ENCODE data around the gene ENAH. TPM values are rescaled to one million over a fixed set of nuclear protein-coding genes. Genes with fewer than 3 reads are reported as not detected.
"Not testable (repeated sequence)": the region's sequence is repeated elsewhere in the genome, so short reads cannot be mapped to it uniquely, and the experiment has no call there.

The ENAH gene
- total RNA-seq, 1 donor, result 0.52 TPM

- no peaks in the 10 kb centered on the region for H3K4me1 ChIP-seq (ENCODE audit: insufficient read depth, low read length)
- no peak overlapping the region for H3K4me3 ChIP-seq (ENCODE audit: low read length)
- H3K27me3 ChIP-seq (ENCODE audit: insufficient read depth, low read length), result peaks cover 3% of the 10 kb centered on the region
- no peaks in the 10 kb centered on the region for H3K9me3 ChIP-seq (ENCODE audit: low read depth, low read length)
These were observed 15.2 kb downstream of the ENAH start for GRCh38 chr1:225637651-225638199.

- H3K9me3 ChIP-seq (ENCODE audit: low read depth, low read length); H3K4me3 ChIP-seq (ENCODE audit: low read length); H3K27me3 ChIP-seq (ENCODE audit: insufficient read depth, low read length); H3K4me1 ChIP-seq (ENCODE audit: insufficient read depth, low read length): not testable (repeated sequence)
These were observed 15.9 kb downstream of the ENAH start for GRCh38 chr1:225636992-225637391.

GRCh38 chr1:225635649-225636048, 17.3 kb downstream of the ENAH start:
- Histone ChIP-seq H3K27me3 (ENCODE audit: insufficient read depth, low read length) (peaks cover 8% of the 10 kb centered on the region), H3K9me3 (ENCODE audit: low read depth, low read length) (no peaks in the 10 kb centered on the region)

GRCh38 chr1:225632836-225633235, 20.1 kb downstream of the ENAH start:
- H3K9me3 ChIP-seq (ENCODE audit: low read depth, low read length); H3K4me1 ChIP-seq (ENCODE audit: insufficient read depth, low read length); H3K4me3 ChIP-seq (ENCODE audit: low read length): not testable (repeated sequence)
- peaks cover 11% of the 10 kb centered on the region for H3K27me3 ChIP-seq (ENCODE audit: insufficient read depth, low read length)

More at GRCh38 chr1:225635649-225636048, 17.3 kb downstream of the ENAH start:
- Histone ChIP-seq H3K4me1 (ENCODE audit: insufficient read depth, low read length) (no peaks in the 10 kb centered on the region), H3K4me3 (ENCODE audit: low read length) (no peak overlapping the region)

GRCh38 chr1:225631021-225631663, 21.8 kb downstream of the ENAH start:
- no peaks in the 10 kb centered on the region for H3K9me3 ChIP-seq (ENCODE audit: low read depth, low read length)
- peaks cover 14% of the 10 kb centered on the region for H3K27me3 ChIP-seq (ENCODE audit: insufficient read depth, low read length)
- no peaks in the 10 kb centered on the region for H3K4me1 ChIP-seq (ENCODE audit: insufficient read depth, low read length)
- no peak overlapping the region for H3K4me3 ChIP-seq (ENCODE audit: low read length)

GRCh38 chr1:225629483-225629882, 23.4 kb downstream of the ENAH start:
- no peak overlapping the region for H3K4me3 ChIP-seq (ENCODE audit: low read length)
- no peaks in the 10 kb centered on the region for H3K4me1 ChIP-seq (ENCODE audit: insufficient read depth, low read length)
- H3K9me3 ChIP-seq (ENCODE audit: low read depth, low read length), result no peaks in the 10 kb centered on the region
- H3K27me3 ChIP-seq (ENCODE audit: insufficient read depth, low read length), result peaks cover 14% of the 10 kb centered on the region

DNA sequence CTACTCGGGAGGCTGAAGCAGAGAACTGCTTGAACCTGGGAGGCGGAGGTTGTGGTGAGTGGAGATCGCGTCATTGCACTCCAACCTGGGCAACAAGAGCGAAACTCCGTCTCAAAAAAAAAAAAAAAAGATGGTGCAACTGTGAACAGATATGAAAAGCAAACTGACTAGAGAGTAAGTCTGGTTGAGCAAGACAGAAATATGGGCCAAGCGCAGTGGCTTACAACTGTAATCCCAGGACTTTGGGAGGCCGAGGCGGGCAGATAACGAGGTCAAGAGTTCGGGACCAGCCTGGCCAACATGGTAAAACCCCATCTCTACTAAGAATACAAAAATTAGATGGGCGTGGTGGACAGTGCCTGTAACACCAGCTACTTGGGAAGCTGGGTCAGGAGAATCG, 24.1 kb downstream of the ENAH start:
- H3K4me1 ChIP-seq (ENCODE audit: insufficient read depth, low read length); H3K9me3 ChIP-seq (ENCODE audit: low read depth, low read length); H3K4me3 ChIP-seq (ENCODE audit: low read length): not testable (repeated sequence)
- H3K27me3 ChIP-seq (ENCODE audit: insufficient read depth, low read length), result peaks cover 10% of the 10 kb centered on the region

- Histone ChIP-seq H3K4me1 (ENCODE audit: insufficient read depth, low read length) (no peaks in the 10 kb centered on the region), H3K9me3 (ENCODE audit: low read depth, low read length) (no peaks in the 10 kb centered on the region), H3K27me3 (ENCODE audit: insufficient read depth, low read length) (peaks cover 10% of the 10 kb centered on the region), H3K4me3 (ENCODE audit: low read length) (no peak overlapping the region)
These were observed 25.5 kb downstream of the ENAH start for GRCh38 chr1:225627304-225627947.

DNA sequence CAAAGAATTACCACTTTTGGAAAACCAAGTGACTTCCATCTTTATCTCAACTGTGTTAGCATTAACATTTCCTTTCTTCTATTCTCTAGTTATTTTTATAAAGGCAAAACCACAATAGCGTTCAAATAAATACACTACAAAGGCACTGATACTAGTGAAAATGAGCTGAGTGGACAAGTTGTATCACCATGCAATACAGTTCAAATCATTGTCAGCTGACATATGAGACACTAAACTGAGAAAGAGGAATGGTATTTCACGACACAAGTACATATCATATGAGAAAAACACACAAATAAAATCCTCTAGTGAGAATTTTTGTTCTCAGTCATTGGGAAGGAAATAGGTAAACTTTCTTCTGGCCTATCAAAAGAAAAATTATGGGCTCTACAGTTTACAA, 26.2 kb downstream of the ENAH start:
- H3K4me1 ChIP-seq (ENCODE audit: insufficient read depth, low read length), result no peaks in the 10 kb centered on the region
- peaks cover 10% of the 10 kb centered on the region for H3K27me3 ChIP-seq (ENCODE audit: insufficient read depth, low read length)

DNA sequence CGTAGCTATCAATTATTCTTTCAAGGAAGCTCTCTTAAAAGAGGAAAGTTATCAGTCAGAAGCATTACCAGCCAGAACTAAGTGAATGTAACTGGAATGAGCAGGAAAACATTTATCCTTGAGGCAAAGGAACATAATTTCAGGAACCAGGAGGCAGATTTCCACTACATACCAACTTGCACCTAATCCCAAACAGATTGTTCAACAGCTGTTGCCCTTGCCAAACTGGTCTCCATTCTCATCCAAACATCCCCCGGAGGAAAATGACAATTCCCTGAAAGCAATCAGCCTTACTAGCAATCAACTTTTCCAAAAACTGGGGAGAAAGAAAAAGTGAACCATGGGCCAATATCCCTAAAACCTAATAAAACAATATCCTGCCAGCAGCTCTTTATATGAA, 35.0 kb downstream of the ENAH start:
- H3K27me3 ChIP-seq (ENCODE audit: insufficient read depth, low read length), result no peaks in the 10 kb centered on the region
- H3K4me3 ChIP-seq (ENCODE audit: low read length), result no peak overlapping the region
- no peaks in the 10 kb centered on the region for H3K9me3 ChIP-seq (ENCODE audit: low read depth, low read length)
- no peaks in the 10 kb centered on the region for H3K4me1 ChIP-seq (ENCODE audit: insufficient read depth, low read length)

More for the DNA sequence above, 26.2 kb downstream of the ENAH start:
- Histone ChIP-seq H3K9me3 (ENCODE audit: low read depth, low read length) (no peaks in the 10 kb centered on the region), H3K4me3 (ENCODE audit: low read length) (no peak overlapping the region)

GRCh38 chr1:225617479-225617878, 35.4 kb downstream of the ENAH start:
- no peaks in the 10 kb centered on the region for H3K9me3 ChIP-seq (ENCODE audit: low read depth, low read length)
- no peaks in the 10 kb centered on the region for H3K4me1 ChIP-seq (ENCODE audit: insufficient read depth, low read length)
- no peak overlapping the region for H3K4me3 ChIP-seq (ENCODE audit: low read length)
- no peaks in the 10 kb centered on the region for H3K27me3 ChIP-seq (ENCODE audit: insufficient read depth, low read length)

DNA sequence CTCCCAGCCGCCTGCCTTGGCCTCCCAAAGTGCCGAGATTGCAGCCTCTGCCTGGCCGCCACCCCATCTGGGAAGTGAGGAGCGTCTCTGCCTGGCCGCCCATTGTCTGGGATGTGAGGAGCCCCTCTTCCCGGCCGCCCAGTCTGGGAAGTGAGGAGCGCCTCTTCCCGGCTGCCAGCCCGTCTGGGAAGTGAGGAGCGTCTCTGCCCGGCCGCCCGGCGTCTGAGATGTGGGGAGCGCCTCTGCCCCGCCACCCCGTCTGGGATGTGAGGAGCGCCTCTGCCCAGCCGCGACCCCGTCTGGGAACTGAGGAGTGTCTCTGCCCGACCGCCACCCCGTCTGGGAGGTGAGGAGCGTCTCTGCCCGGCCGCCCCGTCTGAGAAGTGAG, 37.5 kb downstream of the ENAH start:
- H3K9me3 ChIP-seq (ENCODE audit: low read depth, low read length); H3K4me3 ChIP-seq (ENCODE audit: low read length); H3K4me1 ChIP-seq (ENCODE audit: insufficient read depth, low read length); H3K27me3 ChIP-seq (ENCODE audit: insufficient read depth, low read length): not testable (repeated sequence)

- H3K9me3 ChIP-seq (ENCODE audit: low read depth, low read length), result no peaks in the 10 kb centered on the region
- H3K4me1 ChIP-seq (ENCODE audit: insufficient read depth, low read length), result no peaks in the 10 kb centered on the region
- no peaks in the 10 kb centered on the region for H3K27me3 ChIP-seq (ENCODE audit: insufficient read depth, low read length)
- H3K4me3 ChIP-seq (ENCODE audit: low read length), result no peak overlapping the region
These were observed 39.9 kb downstream of the ENAH start for GRCh38 chr1:225613006-225613405.

DNA sequence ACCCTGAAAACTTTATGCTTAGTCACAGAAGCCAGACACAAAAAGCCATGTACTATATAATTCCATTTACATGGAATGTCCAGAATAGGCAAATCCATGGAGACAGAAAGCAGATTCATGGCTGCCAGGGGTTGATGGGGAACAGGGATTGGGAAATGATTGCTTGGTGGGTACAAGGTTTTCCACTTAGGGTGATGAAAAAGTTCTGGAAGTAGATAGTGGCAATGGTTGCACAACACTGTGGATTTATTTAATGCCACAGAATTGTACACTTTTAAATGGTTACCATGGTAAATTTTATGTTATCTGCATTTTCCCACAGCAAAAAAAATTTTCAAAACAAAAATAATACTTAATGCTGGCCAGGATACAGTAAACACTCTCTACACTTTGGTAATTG, 40.6 kb downstream of the ENAH start:
- Histone ChIP-seq H3K4me3 (ENCODE audit: low read length) (no peak overlapping the region), H3K4me1 (ENCODE audit: insufficient read depth, low read length) (no peaks in the 10 kb centered on the region), H3K9me3 (ENCODE audit: low read depth, low read length) (no peaks in the 10 kb centered on the region), H3K27me3 (ENCODE audit: insufficient read depth, low read length) (no peaks in the 10 kb centered on the region)

- Histone ChIP-seq H3K4me3 (ENCODE audit: low read length) (no peak overlapping the region), H3K27me3 (ENCODE audit: insufficient read depth, low read length) (no peaks in the 10 kb centered on the region), H3K4me1 (ENCODE audit: insufficient read depth, low read length) (no peaks in the 10 kb centered on the region), H3K9me3 (ENCODE audit: low read depth, low read length) (no peaks in the 10 kb centered on the region)
These were observed 41.2 kb downstream of the ENAH start for GRCh38 chr1:225611537-225612223.
